ENCODE results near the gene POLR2F.

The POLR2F gene

GRCh38 chr22:37971475-37972434 lies 18.3 kb downstream of the POLR2F start (continued):
- TF ChIP-seq, protein P1, sequence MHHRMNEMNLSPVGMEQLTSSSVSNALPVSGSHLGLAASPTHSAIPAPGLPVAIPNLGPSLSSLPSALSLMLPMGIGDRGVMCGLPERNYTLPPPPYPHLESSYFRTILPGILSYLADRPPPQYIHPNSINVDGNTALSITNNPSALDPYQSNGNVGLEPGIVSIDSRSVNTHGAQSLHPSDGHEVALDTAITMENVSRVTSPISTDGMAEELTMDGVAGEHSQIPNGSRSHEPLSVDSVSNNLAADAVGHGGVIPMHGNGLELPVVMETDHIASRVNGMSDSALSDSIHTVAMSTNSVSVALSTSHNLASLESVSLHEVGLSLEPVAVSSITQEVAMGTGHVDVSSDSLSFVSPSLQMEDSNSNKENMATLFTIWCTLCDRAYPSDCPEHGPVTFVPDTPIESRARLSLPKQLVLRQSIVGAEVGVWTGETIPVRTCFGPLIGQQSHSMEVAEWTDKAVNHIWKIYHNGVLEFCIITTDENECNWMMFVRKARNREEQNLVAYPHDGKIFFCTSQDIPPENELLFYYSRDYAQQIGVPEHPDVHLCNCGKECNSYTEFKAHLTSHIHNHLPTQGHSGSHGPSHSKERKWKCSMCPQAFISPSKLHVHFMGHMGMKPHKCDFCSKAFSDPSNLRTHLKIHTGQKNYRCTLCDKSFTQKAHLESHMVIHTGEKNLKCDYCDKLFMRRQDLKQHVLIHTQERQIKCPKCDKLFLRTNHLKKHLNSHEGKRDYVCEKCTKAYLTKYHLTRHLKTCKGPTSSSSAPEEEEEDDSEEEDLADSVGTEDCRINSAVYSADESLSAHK (tag by site-specific recombination; IDR thresholded peaks at IDR 0.05), result no peak
- TF ChIP-seq SCRT1 (tag by site-specific recombination; IDR thresholded peaks at IDR 0.05; ENCODE audit: borderline replicate concordance) (no peak), ZNF214 (tag by site-specific recombination; IDR thresholded peaks at IDR 0.05; ENCODE audit: borderline replicate concordance) (no peak), ZNF302 (tag by site-specific recombination; IDR thresholded peaks at IDR 0.05; ENCODE audit: low read depth) (no peak), ZFHX2 (tag by site-specific recombination; conservative IDR thresholded peaks at IDR 0.05) (peak; percentile 85), FEZF1 (tag by site-specific recombination; IDR thresholded peaks at IDR 0.05) (no peak), ZNF701 (tag by site-specific recombination; IDR thresholded peaks at IDR 0.05) (no peak), ZBTB21 (tag by site-specific recombination; IDR thresholded peaks at IDR 0.05) (no peak), OVOL3 (tag by site-specific recombination; IDR thresholded peaks at IDR 0.05) (no peak), ZNF555 (tag by site-specific recombination; conservative IDR thresholded peaks at IDR 0.05) (no peak), HOXD13 (CRISPR knock-in tag; IDR thresholded peaks at IDR 0.05; ENCODE audit: borderline replicate concordance) (no peak), ZNF585B (tag by site-specific recombination; IDR thresholded peaks at IDR 0.05) (no peak), ZNF148 (tag by site-specific recombination; IDR thresholded peaks at IDR 0.05; ENCODE audit: borderline replicate concordance) (no peak), BCL6B (tag by site-specific recombination; IDR thresholded peaks at IDR 0.05) (no peak), INSM2 (tag by site-specific recombination; IDR thresholded peaks at IDR 0.05) (no peak), ZNF791 (tag by site-specific recombination; IDR thresholded peaks at IDR 0.05) (no peak)
- TF ChIP-seq, protein P2, sequence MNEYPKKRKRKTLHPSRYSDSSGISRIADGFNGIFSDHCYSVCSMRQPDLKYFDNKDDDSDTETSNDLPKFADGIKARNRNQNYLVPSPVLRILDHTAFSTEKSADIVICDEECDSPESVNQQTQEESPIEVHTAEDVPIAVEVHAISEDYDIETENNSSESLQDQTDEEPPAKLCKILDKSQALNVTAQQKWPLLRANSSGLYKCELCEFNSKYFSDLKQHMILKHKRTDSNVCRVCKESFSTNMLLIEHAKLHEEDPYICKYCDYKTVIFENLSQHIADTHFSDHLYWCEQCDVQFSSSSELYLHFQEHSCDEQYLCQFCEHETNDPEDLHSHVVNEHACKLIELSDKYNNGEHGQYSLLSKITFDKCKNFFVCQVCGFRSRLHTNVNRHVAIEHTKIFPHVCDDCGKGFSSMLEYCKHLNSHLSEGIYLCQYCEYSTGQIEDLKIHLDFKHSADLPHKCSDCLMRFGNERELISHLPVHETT (tag by site-specific recombination; IDR thresholded peaks at IDR 0.05), result no peak
- TF ChIP-seq, protein P3, sequence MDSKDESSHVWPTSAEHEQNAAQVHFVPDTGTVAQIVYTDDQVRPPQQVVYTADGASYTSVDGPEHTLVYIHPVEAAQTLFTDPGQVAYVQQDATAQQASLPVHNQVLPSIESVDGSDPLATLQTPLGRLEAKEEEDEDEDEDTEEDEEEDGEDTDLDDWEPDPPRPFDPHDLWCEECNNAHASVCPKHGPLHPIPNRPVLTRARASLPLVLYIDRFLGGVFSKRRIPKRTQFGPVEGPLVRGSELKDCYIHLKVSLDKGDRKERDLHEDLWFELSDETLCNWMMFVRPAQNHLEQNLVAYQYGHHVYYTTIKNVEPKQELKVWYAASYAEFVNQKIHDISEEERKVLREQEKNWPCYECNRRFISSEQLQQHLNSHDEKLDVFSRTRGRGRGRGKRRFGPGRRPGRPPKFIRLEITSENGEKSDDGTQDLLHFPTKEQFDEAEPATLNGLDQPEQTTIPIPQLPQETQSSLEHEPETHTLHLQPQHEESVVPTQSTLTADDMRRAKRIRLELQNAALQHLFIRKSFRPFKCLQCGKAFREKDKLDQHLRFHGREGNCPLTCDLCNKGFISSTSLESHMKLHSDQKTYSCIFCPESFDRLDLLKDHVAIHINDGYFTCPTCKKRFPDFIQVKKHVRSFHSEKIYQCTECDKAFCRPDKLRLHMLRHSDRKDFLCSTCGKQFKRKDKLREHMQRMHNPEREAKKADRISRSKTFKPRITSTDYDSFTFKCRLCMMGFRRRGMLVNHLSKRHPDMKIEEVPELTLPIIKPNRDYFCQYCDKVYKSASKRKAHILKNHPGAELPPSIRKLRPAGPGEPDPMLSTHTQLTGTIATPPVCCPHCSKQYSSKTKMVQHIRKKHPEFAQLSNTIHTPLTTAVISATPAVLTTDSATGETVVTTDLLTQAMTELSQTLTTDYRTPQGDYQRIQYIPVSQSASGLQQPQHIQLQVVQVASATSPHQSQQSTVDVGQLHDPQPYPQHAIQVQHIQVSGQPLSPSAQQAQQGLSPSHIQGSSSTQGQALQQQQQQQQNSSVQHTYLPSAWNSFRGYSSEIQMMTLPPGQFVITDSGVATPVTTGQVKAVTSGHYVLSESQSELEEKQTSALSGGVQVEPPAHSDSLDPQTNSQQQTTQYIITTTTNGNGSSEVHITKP (tag by site-specific recombination; IDR thresholded peaks at IDR 0.05), result no peak
- TF ChIP-seq, protein P4, sequence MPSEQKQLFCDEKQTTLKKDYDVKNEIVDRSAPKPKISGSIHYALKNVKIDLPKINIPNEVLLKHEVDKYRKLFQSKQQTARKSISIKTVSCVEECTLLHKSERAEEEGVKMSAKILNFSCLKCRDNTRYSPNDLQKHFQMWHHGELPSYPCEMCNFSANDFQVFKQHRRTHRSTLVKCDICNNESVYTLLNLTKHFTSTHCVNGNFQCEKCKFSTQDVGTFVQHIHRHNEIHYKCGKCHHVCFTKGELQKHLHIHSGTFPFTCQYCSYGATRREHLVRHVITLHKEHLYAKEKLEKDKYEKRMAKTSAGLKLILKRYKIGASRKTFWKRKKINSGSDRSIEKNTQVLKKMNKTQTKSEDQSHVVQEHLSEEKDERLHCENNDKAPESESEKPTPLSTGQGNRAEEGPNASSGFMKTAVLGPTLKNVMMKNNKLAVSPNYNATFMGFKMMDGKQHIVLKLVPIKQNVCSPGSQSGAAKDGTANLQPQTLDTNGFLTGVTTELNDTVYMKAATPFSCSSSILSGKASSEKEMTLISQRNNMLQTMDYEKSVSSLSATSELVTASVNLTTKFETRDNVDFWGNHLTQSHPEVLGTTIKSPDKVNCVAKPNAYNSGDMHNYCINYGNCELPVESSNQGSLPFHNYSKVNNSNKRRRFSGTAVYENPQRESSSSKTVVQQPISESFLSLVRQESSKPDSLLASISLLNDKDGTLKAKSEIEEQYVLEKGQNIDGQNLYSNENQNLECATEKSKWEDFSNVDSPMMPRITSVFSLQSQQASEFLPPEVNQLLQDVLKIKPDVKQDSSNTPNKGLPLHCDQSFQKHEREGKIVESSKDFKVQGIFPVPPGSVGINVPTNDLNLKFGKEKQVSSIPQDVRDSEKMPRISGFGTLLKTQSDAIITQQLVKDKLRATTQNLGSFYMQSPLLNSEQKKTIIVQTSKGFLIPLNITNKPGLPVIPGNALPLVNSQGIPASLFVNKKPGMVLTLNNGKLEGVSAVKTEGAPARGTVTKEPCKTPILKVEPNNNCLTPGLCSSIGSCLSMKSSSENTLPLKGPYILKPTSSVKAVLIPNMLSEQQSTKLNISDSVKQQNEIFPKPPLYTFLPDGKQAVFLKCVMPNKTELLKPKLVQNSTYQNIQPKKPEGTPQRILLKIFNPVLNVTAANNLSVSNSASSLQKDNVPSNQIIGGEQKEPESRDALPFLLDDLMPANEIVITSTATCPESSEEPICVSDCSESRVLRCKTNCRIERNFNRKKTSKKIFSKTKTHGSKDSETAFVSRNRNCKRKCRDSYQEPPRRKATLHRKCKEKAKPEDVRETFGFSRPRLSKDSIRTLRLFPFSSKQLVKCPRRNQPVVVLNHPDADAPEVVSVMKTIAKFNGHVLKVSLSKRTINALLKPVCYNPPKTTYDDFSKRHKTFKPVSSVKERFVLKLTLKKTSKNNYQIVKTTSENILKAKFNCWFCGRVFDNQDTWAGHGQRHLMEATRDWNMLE (tag by site-specific recombination; conservative IDR thresholded peaks at IDR 0.05; ENCODE audit: low read depth), result no peak
